OCI-LY3 (cell line): ENCODE data around the gene JADE3.
A peak's percentile ranks its signal among the peaks of the same experiment; 100 is the strongest.

ENCODE experiments used
- H2AFZ ChIP-seq: fragments of 200-600, 300-600 bp; shearing (Covaris generic); 2 replicates; pipeline ENCODE4 v1.6.0; 2014; ENCODE audit warnings: antibody characterized with exemption, low read depth, low read length
- H3K27ac ChIP-seq: fragments of 200-600, 300-600 bp; sonication (generic); 2 replicates; pipeline ENCODE4 v1.5.1; 2014; ENCODE audit warnings: mild to moderate bottlenecking, low read length, moderate library complexity, mixed read lengths
- H3K27me3 ChIP-seq: fragments of 200-600, 300-600 bp; sonication (generic); 2 replicates; pipeline ENCODE4 v1.6.1; 2014; ENCODE audit warnings: low read depth, low read length, mixed read lengths
- H3K36me3 ChIP-seq: fragments of 200-600, 300-600 bp; sonication (generic); replicated peaks from 2 replicates; pipeline ENCODE3; 2014; ENCODE audit warnings: low read depth, low read length, mixed read lengths
- H3K4me1 ChIP-seq: fragments of 300-600, 200-600 bp; sonication (generic); 2 replicates; pipeline ENCODE4 v1.6.1; 2014; ENCODE audit warnings: low read length, mixed read lengths
- H3K4me2 ChIP-seq: fragments of 200-600, 300-600 bp; sonication (generic); 2 replicates; pipeline ENCODE4 v1.6.1; 2014; ENCODE audit warnings: low read length, mixed read lengths
- H3K4me3 ChIP-seq: fragments of 300-600, 200-600 bp; sonication (generic); 2 replicates; pipeline ENCODE4 v1.5.1; 2014; ENCODE audit warnings: antibody characterized with exemption, mild to moderate bottlenecking, low read length, moderate library complexity
- H3K79me2 ChIP-seq: fragments of 300-600, 200-600 bp; shearing (Covaris generic); 2 replicates; pipeline ENCODE4 v1.6.1; 2014; ENCODE audit warnings: mild to moderate bottlenecking, low read length, mixed read lengths
- H3K9ac ChIP-seq: fragments of 300-600, 200-600 bp; shearing (Covaris generic); 2 replicates; pipeline ENCODE4 v1.6.0; 2014; ENCODE audit warnings: mild to moderate bottlenecking, low read length, moderate library complexity
- H3K9me3 ChIP-seq: fragments of 200-600, 300-600 bp; shearing (Covaris generic); 2 replicates; pipeline ENCODE4 v1.6.1; 2014; ENCODE audit warnings: low read length, mixed read lengths; ENCODE audit not compliant: insufficient read depth
- H4K20me1 ChIP-seq: fragments of 200-600, 300-600 bp; sonication (generic); 2 replicates; pipeline ENCODE4 v1.6.1; 2016; ENCODE audit warnings: low read length, mixed read lengths; ENCODE audit not compliant: insufficient read depth
- EZH2phosphoT487 ChIP-seq: fragments of 200-600 bp; shearing (Covaris generic); IDR thresholded peaks from 2 replicates; pipeline ENCODE4 v1.6.1; 2018; ENCODE audit warnings: antibody characterized with exemption, mixed run types, low read depth
- TF ChIP-seq, protein P1 (sequence below): fragments of 200-600, 300-600 bp; sonication (generic); IDR thresholded peaks from 2 replicates; pipeline ENCODE4 v1.5.1; 2014; ENCODE audit warnings: antibody characterized with exemption, low read length, low read depth

The JADE3 gene

GRCh38 chrX:46957297-46957696 lies 45.1 kb downstream of the JADE3 start:
- H3K79me2 ChIP-seq: peaks cover 90% of the 10 kb centered on the region
- H3K4me3 ChIP-seq: peak overlapping the region; percentile 23; the same call in 1 of the 2 replicates
- peak overlapping the region; percentile 100 for H3K27ac ChIP-seq
- TF ChIP-seq, protein P1, sequence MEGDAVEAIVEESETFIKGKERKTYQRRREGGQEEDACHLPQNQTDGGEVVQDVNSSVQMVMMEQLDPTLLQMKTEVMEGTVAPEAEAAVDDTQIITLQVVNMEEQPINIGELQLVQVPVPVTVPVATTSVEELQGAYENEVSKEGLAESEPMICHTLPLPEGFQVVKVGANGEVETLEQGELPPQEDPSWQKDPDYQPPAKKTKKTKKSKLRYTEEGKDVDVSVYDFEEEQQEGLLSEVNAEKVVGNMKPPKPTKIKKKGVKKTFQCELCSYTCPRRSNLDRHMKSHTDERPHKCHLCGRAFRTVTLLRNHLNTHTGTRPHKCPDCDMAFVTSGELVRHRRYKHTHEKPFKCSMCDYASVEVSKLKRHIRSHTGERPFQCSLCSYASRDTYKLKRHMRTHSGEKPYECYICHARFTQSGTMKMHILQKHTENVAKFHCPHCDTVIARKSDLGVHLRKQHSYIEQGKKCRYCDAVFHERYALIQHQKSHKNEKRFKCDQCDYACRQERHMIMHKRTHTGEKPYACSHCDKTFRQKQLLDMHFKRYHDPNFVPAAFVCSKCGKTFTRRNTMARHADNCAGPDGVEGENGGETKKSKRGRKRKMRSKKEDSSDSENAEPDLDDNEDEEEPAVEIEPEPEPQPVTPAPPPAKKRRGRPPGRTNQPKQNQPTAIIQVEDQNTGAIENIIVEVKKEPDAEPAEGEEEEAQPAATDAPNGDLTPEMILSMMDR: no peak
- TF ChIP-seq EZH2phosphoT487: no peak
- H3K4me2 ChIP-seq: peak overlapping the region; percentile 97
- H3K27me3 ChIP-seq: no peaks in the 10 kb centered on the region
- H3K9ac ChIP-seq: peak overlapping the region; percentile 91; the same call in 1 of the 2 replicates
- H3K9me3 ChIP-seq: no peaks in the 10 kb centered on the region
- H2AFZ ChIP-seq: no peak overlapping the region
- H3K4me1 ChIP-seq: peaks cover 97% of the 10 kb centered on the region
- H3K36me3 ChIP-seq: no peaks in the 10 kb centered on the region
- no peaks in the 10 kb centered on the region for H4K20me1 ChIP-seq

DNA sequence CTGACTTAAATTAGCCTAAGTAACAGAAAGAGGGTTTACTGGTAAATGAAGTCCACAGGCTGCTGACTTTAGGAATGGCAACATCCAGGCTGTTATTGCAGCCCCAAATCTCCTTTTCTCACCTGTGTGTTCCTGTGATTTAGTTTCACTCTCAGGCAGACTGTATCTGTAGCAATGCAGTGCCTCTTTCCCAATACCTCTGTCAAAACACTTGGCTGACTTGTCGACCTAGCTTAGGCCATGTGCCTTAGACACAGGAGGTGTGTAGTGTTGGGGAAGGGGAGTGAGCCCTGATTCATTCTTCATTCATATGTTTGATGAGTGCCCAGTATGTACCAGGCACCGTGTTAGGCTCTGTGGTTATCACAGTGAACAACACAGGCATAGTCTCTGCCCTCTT lies 46.9 kb downstream of the JADE3 start:
- H3K9ac ChIP-seq: peak overlapping the region; percentile 91
- no peaks in the 10 kb centered on the region for H4K20me1 ChIP-seq
- no peaks in the 10 kb centered on the region for H3K9me3 ChIP-seq
- no peaks in the 10 kb centered on the region for H3K27me3 ChIP-seq
- TF ChIP-seq, protein P1: no peak
- H3K4me2 ChIP-seq: peak overlapping the region; percentile 97
- peak overlapping the region; percentile 100 for H3K27ac ChIP-seq
- H3K79me2 ChIP-seq: peaks cover 98% of the 10 kb centered on the region
- H3K4me1 ChIP-seq: peaks cover 99% of the 10 kb centered on the region
- H3K4me3 ChIP-seq: peak overlapping the region; percentile 25; the same call in 1 of the 2 replicates
- no peaks in the 10 kb centered on the region for H3K36me3 ChIP-seq
- H2AFZ ChIP-seq: no peak overlapping the region

DNA sequence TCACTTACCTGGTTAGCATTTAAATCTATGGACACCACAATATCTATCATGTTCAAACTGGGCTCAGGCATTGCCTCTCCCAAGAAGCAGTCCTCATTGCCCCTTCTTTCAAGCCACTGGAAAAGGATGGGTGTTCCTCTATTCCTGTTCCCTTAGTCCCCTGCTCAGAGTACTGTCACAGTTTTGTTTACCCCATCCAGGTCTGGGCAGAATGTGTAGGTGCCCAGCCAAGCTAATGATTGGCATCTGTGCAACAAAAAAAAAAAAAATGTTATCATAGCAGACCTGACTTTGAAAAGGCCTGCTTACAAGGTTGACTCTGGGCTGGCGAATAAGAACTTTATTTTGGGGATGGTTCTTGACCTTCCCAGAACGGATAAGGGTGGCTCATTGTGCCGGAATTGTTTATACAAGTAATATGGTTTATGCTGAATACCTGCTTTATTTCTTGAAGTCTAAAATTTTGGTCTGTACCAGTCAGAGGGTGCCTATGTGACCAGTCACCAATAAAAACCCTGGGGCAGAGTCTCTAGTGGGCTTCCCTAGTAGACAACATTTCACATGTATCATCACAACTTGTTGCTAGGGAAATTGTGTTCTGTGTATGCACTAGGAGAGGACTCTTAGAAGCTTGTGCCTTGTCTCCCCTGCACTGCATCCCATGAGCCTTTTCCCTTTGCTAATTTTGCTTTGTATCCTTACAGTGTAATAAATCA lies 47.9 kb downstream of the JADE3 start:
- no peaks in the 10 kb centered on the region for H4K20me1 ChIP-seq
- H3K27ac ChIP-seq: peak overlapping the region; percentile 100
- peak overlapping the region; percentile 70 for H3K4me3 ChIP-seq
- no peaks in the 10 kb centered on the region for H3K27me3 ChIP-seq
- H3K4me2 ChIP-seq: peak overlapping the region; percentile 97
- peak overlapping the region; percentile 91 for H3K9ac ChIP-seq
- H2AFZ ChIP-seq: no peak overlapping the region
- no peak for TF ChIP-seq EZH2phosphoT487
- TF ChIP-seq, protein P1: no peak
- no peaks in the 10 kb centered on the region for H3K36me3 ChIP-seq
- peaks cover 98% of the 10 kb centered on the region for H3K79me2 ChIP-seq
- peaks cover 100% of the 10 kb centered on the region for H3K4me1 ChIP-seq
- no peaks in the 10 kb centered on the region for H3K9me3 ChIP-seq

GRCh38 chrX:46961097-46961496 lies 48.9 kb downstream of the JADE3 start:
- Histone ChIP-seq H3K9ac (peak overlapping the region; percentile 91), H3K4me3 (peak overlapping the region; percentile 70), H3K79me2 (peaks cover 98% of the 10 kb centered on the region), H3K4me1 (peaks cover 100% of the 10 kb centered on the region), H4K20me1 (no peaks in the 10 kb centered on the region), H2AFZ (no peak overlapping the region), H3K9me3 (no peaks in the 10 kb centered on the region), H3K36me3 (no peaks in the 10 kb centered on the region), H3K27ac (peak overlapping the region; percentile 100), H3K4me2 (peak overlapping the region; percentile 97), H3K27me3 (no peaks in the 10 kb centered on the region)
- TF ChIP-seq, protein P1: no peak
- TF ChIP-seq EZH2phosphoT487: no peak
